Stimulated activated CD4-positive, alpha-beta T cell treated with anti-CD3 and anti-CD28 coated beads, Interleukin-12 subunit alpha, Interleukin-12 subunit beta, amount 100 ng/mL, for 48 hours (primary cell): ENCODE measurements around the gene TMEM123.
"Not testable (repeated sequence)": the region's sequence is repeated elsewhere in the genome, so short reads cannot be mapped to it uniquely, and the experiment has no call there.

ENCODE experiments used
- DNase-seq, 3 donors: peaks; one replicate each; pipeline ENCODE4 v3.0.0-alpha.2; 2020; ENCODE audit warnings: low read depth in 2 of 3, low spot score in 1 of 3

Gene TMEM123

DNA sequence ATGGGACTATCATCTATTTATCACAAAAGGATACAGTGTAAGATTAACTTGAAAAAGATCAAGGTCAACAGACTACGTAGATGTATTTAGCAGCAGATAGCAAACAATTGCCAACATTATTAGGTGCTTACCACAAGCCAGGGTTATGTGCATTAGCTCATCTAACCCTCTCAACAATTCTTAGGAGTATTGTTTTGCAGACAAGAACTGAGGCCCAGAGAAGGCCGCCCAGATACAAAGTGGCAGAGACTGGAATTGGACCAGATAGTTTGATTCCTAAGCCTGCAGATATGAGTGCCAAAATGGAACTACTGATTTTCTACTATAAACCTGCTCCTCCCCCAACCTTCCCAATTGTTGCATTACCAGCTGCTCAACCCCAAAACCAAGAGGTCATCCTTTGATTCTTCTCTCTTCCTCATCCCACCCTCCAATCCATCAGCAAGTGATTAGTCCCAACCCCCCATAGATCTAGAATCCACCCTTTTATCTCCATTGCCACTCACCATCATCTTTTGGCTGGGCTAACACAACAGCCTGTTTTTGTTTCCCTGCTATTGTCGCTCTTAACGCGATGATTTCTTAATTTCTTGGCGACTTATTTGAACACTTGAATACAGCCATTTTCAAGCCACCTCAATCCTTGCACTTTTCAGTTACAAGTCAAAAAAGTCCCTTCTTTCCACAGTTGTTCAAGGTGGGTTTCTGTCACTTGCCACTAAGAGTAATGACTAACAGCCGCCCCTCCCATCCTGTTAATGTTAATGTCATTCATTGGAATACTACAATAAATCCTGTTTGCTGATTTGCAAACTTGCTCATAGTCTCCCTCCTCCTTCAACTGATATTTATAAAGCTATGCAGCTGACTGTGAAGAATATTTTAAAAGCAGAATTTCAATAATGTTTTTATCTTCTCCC, 2.7 kb downstream of the TMEM123 start:
- DNase-seq = no peak

DNA sequence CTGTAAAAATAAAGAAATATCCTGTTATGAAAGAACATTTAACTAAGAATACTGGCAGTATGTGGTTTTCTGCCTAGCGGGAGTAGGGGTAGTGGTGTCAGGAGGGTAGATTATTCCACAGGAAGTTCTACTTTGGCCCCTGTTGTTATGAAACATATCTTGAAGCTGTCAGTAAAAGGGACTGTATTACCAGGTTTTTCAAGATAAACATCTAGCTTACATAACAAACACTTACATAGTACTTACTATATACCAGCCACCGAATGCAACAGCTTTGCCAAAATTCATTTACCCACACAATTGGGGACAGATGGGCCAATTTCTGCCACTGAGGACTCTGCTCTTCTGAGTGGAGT, 3.7 kb downstream of the TMEM123 start:
- DNase-seq = no peak

DNA sequence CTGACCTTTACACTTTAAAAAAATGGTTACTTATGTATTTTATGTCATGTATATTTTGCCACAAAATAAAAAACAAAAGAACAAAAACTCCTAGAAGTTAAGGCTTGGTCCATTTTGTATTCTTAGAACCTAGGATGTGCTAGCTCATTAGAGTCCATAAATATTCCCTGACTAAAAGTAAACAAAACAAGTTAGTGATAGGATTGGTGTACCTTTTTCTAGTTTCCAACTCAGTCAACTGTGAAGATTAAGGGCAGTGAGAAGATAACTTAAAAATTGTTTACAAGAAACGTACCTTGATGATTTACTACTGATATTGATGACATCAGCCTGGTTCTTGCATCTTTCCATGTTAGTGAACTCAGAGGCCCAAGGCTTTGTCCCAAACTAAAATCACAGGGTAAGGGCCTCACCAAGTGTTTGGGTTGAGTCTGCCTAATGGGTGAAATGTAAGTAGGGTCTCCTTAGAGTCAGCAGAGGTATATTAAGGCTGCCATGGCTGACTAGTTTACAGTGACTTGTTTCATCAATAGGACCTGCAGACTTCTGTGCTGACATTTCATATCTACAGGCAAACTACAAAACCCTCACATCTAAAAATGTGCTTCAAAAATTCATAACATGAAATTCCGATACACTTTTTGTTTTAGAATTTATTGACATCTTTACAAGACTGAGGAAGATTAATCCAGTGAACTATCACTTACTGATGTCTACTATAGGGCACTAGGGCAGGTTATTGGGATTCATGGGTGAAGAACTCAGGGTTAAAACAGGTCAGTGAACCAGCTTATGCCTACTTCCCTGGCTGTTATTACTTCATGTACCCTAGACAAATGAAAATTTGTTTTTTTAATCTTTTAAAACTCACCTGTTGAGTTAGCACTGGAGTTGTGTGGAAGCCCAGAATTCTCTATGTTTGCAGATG, 4.4 kb downstream of the TMEM123 start:
- DNase-seq = no peak

DNA sequence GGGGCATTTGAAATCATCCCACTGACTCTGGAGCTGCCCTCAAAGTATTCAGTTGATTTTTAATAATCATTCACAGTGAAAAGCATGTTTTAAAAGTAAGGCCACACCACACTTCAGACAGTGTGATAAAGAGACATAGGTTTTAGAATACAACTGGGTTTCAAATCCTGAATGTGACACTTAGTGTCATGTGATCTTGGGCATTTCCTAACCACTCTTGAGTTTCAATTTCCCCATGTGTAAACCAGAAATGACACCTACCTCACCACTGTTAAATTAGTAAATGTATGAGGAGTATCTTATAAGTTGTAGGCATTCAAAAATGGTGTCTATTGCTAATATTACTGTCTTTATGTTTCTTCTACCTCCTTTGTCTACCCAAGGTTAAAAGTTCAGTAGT, 5.4 kb downstream of the TMEM123 start:
- DNase-seq = no peak

DNA sequence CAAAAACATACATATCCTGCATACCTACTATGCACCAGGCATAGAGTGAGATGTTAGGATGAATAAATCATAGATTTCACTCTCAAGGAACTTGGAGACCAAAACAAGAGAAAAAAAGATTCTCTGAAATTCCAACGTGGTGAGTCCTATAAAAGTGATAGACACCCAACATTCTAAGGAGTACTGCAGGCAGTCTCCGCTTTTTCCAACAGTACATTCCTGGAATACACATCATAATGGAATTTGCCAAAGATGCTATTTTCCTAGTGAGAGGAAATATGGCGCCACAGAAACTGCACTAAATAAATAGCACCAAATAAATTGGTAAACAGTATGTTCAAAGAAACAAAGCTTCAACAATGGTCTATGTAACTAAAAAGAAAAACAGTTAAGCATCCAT, 6.0 kb downstream of the TMEM123 start:
- no peak for DNase-seq

DNA sequence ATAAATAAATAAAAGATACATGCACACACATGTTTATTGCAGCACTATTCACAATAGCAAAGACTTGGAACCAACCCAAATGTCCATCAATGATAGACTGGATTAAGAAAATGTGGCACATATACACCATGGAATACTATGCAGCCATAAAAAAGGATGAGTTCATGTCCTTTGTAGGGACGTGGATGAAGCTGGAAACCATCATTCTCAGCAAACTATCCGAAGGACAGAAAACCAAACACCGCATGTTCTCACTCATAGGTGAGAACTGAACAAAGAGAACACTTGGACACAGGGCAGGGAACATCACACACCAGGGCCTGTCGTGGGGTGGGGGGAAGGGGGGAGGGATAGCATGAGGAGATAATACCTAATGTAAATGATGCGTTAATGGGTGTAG, 7.9 kb downstream of the TMEM123 start:
- not testable (repeated sequence) for DNase-seq

DNA sequence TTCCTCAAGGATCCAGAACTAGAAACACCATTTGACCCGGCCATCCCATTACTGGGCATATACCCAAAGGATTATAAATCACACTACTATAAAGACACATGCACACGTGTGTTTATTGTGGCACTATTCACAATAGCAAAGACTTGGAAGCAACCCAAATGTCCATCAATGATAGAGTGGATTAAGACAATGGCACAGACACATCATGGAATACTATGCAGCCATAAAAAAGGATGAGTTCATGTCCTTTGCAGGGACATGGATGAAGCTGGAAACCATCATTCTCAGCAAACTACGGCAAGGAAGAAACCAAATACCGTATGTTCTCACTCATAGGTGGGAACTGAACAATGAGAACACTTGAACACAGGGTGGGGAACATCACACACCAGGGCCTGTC, 8.4 kb downstream of the TMEM123 start:
- not testable (repeated sequence) for DNase-seq

DNA sequence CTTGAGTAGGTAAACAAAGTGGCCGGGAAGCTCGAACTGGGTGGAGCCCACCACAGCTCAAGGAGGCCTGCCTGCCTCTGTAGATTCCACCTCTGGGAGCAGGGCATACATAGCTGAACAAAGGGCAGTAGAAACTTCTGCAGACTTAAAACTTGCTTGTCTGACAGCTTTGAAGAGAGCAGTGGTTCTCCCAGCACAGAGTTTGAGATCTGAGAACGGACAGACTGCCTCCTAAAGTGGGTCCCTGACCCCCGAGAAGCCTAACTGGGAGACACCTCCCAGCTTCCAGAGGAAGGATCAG, 13.6 kb downstream of the TMEM123 start:
- not testable (repeated sequence) for DNase-seq

DNA sequence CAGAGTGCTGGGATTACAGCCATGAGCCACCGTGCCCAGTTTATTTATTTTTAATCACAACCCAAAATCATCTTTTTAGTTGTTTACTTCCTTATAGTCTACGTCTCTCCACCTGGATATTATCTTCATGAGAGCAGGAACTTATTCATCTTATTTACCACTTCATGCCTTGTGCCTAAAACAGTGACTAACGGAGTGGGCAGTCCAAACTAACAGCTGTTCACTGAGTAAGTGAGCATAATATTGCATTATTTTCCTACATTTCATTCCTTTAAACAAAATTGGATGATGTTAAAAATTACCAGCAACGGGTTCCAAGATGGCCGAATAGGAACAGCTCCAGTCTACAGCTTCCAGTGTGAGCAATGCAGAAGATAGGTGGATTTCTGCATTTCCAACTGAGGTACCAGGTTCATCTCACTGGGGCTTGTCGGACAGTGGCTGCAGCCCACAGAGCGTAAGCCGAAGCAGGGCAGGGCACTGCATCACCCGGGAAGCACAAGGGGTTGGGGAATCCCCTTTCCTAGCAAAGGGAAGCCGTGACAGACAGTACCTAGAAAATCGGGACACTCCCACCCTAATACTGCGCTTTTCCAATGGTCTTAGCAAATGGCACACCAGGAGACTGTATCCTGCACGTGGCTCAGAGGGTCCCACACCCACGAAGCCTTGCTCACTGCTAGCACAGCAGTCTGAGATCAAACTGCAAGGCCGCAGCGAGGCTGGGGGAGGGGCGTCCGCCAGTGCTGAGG, 14.1 kb downstream of the TMEM123 start:
- no peak for DNase-seq

DNA sequence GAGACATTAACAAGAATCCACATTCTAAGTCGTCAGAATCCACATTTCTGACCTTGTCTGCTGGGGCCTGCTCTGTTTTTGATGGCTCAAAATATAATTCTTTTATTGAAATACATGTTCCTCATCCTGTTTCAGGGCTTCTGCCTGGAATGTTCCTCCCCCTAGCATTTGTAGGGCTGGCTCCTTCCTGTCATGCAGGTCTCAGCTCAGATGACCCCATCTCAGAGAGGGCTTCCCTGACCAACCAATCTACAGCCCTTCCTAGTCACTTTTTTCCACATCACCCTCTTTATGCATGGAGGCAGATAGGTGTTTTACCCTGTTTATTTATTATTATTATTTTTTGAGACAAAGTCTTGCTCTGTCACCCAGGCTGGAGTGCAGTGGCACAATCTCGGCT, 14.8 kb downstream of the TMEM123 start:
- DNase-seq = no peak

DNA sequence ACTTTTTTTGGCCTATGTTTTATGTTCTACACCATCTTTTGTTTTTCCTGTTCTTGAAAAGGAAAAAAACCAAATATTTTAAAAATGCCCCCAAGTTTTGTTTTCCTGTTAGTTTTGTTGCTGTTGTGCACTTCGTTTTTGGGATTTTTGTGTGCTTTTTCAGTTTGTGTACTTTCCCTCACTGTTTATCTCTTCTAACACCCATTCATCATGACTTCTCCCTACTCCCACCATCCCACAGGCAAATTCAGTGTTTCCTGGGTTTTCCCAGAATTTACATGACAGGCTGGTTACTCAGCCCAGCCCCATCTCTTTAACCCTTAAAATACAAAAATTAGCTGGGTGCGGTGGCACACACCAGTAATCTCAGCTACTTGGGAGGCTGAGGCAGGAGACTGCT, 15.6 kb downstream of the TMEM123 start:
- no peak for DNase-seq

DNA sequence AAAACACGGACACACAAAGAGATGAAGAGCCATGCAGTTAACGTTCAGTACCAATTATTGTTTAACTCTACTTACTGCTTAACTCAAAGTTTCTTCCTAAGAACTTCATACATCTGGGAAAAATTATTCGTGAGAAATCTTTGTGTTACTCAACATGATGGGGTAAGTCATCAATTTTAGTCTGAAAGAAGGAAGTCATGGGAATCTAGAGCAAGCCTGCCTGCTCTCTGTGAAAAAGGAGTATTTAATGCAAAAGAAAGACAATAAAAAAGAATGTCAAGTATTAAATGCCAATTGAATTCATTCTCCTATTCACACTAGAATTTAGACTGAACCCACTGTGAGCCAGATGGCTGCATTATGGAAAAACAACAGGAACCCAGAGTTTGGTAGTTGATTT, 16.0 kb downstream of the TMEM123 start:
- no peak for DNase-seq

DNA sequence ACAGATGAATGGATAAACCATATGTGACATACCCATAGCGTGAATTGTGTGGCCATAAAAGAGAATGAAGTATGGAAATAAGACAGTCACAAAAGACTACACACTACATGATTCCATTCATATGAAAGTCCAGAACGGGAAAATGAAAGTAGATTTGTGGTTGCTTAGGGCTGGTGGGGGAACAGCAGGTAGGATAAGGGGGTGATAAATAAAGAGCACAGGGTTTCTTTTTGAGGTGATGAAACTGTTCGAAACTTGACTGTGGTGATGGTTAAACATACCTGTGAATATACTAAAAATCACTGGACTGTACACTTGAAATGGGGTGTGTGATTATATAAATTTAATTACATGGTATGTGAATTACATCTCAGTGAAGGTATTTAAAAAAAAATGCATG, 16.9 kb downstream of the TMEM123 start:
- no peak for DNase-seq

DNA sequence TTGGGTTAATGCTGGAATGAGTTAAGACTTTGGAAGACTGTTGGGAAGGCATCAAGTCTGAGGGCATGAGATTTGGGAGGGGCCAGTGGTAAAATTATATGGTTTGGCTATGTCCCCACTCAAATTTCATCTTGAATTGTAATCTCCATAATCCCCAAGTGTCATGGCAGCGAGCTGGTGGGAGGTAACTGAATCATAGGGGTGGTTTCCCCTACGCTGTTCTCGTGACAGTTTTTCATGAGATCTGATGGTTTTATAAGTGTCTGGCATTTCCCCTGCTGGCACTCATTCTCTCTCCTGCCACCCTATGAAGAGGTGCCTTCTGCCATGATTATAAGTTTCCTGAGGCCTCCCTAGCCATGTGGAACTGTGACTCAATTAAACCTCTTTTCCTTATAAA, 19.0 kb downstream of the TMEM123 start:
- not testable (repeated sequence) for DNase-seq

DNA sequence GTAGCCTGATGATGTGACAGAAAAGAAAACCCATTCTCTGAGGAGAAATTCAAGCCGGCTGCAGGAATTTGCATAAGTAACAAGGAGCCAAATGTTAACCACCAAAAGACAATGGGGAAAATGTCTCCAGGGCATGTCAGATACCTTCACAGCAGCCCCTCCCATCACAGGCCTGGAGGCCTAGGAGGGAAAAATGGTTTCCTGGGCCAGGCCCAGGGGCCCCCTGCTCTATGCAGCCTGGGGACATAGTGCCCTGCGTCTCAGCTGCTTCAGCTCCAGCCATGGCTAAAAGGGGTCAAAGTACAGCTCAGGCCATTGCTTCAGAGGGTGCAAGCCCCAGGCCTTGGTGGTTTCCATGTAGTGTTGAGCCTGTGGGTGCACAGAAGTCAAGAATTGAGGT, 20.0 kb downstream of the TMEM123 start:
- DNase-seq = not testable (repeated sequence)

DNA sequence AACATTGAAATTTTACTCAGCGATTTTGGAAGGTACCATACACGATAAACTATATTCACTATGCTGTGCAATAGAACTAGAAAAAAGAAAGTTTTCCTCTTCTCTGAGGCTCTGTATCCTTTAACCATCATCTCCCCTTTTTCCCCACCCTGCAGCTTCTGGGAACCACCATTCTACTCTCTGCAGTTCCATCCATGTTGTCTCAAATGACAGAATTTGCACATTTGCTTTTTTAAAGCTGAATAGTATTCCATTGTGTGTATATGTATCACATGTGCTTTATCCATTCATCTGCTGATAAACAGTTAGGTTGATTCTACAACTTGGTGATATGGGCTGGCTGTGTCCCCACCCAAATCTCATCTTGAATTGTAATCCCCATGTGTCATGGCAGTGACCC, 21.2 kb downstream of the TMEM123 start:
- no peak for DNase-seq

DNA sequence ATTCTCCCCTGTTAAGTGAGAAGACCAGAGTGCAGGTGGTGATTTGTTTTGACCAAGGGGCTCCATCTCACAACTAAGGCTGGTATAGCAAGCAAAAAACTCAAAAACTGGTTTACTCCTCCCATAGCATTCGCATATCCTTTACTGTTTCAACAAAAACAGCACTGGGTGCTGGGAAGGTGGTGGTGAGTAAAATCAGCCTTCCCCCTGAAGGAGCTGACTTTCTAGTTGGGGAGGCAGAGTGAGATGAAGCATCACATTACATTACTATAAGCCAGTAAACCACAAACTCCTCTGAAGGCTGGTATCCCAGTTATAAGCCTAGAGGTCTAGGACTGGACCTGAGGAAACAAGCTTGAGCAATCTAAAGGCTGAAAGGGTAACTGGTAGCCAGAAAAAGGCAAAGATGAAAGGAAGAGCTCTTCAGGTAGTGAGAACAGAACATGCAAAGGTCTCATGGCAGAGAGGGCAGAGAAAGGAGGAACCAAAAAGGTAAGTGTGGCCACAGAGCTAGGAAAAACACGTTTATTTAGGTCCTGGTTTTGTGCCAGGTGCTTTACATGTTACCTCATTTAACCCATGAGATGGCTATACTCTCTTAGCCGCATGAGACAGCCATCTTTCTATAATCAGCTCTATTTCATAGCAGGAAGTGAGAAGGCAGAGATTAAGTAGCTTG, 22.3 kb downstream of the TMEM123 start:
- DNase-seq = peak in 2 of 3 donors; percentile 32 to 38

DNA sequence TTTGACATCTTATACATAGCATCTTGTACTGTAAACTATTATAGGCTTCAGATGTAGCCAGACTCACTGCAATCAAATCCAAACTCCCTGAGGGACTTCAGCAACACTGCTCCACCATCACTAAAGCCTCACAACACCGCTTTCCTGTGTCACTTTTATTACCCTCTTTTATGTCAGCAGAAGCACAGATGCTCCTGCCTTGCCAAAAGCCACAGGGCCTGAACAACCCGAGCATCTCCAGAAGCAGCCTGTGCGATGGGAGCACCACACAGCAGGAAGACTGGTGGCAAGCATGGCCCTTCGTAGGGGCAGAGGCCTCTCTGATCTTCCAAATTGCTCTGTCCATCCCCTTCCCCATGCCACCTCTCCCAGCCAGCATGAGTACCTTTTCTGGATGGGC, 22.9 kb downstream of the TMEM123 start:
- DNase-seq = no peak

DNA sequence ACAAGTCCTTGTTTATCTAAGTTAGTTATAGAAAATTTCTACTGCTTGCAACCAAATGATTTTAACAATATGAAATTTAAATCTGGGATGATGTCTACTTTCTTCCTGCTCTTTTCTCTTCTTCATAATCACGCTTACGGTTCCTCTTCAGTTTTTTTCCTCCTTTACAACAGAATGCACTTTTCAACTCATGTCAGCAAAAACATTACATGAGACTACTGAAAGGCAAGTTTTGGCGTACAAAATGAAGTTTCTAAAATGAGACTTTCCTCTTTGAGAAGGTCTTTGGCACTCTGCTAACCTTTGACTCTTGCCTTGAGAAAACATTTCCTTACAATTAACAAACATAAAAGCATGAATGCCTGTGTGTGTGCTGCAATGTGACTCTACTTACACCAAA, 23.3 kb downstream of the TMEM123 start:
- DNase-seq = no peak

DNA sequence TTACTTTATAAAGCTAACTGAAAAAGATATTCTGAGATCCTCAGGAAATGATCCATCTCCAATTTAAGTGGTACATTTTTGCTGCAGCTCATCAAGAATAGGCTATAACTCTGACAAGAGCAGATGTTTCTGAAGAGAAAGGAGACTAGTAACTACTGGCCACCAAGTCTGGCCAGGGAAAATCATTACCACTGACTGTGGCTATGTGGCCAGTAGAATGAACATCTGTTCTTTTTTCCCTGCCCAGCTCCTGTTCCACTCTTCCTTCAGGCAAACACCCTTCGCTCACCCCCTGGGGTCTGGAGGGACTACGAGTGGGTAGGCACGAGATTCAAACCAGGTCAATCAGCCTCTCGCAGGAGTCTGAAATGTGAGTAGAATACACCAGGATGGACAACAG, 23.9 kb downstream of the TMEM123 start:
- DNase-seq = no peak

DNA sequence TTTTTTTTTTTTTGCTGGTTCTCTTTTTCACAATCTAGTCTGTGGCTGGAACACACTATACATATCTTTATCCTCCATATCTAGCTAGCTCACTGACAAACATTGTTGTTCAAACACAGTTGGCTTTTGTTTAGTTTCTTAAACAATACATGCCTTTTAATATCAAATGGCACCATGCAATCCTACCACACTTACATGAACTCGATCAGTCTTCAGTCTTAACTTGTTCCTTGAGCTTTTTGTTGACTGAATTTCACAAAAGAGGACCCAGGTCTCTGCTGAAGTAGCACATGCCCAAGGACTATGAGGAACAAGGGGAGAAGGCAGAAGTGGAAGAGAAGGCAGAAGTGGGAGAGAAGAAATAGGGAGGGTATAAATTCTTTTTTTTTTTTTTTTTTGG, 25.5 kb downstream of the TMEM123 start:
- DNase-seq = no peak
